Mesodermal cell (in vitro differentiated cells): ENCODE results near the gene ENTHD1.

ENCODE experiments used
- H3K27ac ChIP-seq: 2 replicates; pipeline ENCODE4 v1.7.0; 2013; ENCODE audit warnings: mild to moderate bottlenecking, low read depth, low read length, moderate library complexity; ENCODE audit not compliant: severe bottlenecking
- H3K36me3 ChIP-seq: 2 replicates; pipeline ENCODE4 v1.7.1; 2013; ENCODE audit warnings: mild to moderate bottlenecking, low read length, moderate library complexity; ENCODE audit not compliant: control insufficient read depth, insufficient read depth
- H3K4me1 ChIP-seq: one replicate; pipeline ENCODE4 v1.7.1; 2013; ENCODE audit warnings: mild to moderate bottlenecking, low read length; ENCODE audit not compliant: insufficient read depth, control insufficient read depth, poor library complexity, severe bottlenecking
- H3K4me3 ChIP-seq: 2 replicates; pipeline ENCODE4 v1.7.0; 2013; ENCODE audit warnings: low read length, control low read depth, mild to moderate bottlenecking; ENCODE audit not compliant: insufficient read depth, poor library complexity, severe bottlenecking; ENCODE audit errors: extremely low read depth
- H3K9me3 ChIP-seq: 2 replicates; pipeline ENCODE4 v1.7.1; 2013; ENCODE audit warnings: mild to moderate bottlenecking, low read length, moderate library complexity; ENCODE audit not compliant: control insufficient read depth
- WGBS, 2 experiments: methylation state at CpG; one replicate each; pipeline ENCODE4 v1.1.5; 2013; ENCODE audit warnings: missing lambda C conversion rate in 2 of 2; ENCODE audit not compliant: insufficient coverage in 2 of 2; 5-methylcytosine and 5-hydroxymethylcytosine counted together

Gene ENTHD1

GRCh38 chr22:39819429-39819828, 74.1 kb downstream of the ENTHD1 start:
- Histone ChIP-seq H3K4me1 (peaks cover 18% of the 10 kb centered on the region), H3K36me3 (no peaks in the 10 kb centered on the region), H3K27ac (no peak overlapping the region), H3K4me3 (no peak overlapping the region), H3K9me3 (no peaks in the 10 kb centered on the region)
- no CpG with 5 or more reads among the region's 2 CpGs for whole genome bisulfite sequencing, 2 experiments

- H3K36me3 ChIP-seq = no peaks in the 10 kb centered on the region
- peak overlapping the region; percentile 30 for H3K27ac ChIP-seq
- 40 to 47% methylated on average over 3 to 5 of the region's 5 CpGs for WGBS, 2 experiments
- no peak overlapping the region for H3K4me3 ChIP-seq
- no peaks in the 10 kb centered on the region for H3K9me3 ChIP-seq
- peaks cover 18% of the 10 kb centered on the region for H3K4me1 ChIP-seq
Observed at GRCh38 chr22:39818094-39818493, 75.5 kb downstream of the ENTHD1 start.

GRCh38 chr22:39815932-39816331, 77.6 kb downstream of the ENTHD1 start:
- no CpG with 5 or more reads among the region's 2 CpGs for WGBS, 2 experiments
- H3K4me1 ChIP-seq = peaks cover 17% of the 10 kb centered on the region
- no peaks in the 10 kb centered on the region for H3K9me3 ChIP-seq
- no peak overlapping the region for H3K4me3 ChIP-seq
- H3K27ac ChIP-seq = no peak overlapping the region
- no peaks in the 10 kb centered on the region for H3K36me3 ChIP-seq

- Histone ChIP-seq H3K4me3 (no peak overlapping the region), H3K4me1 (peaks cover 11% of the 10 kb centered on the region), H3K9me3 (no peaks in the 10 kb centered on the region), H3K36me3 (no peaks in the 10 kb centered on the region), H3K27ac (no peak overlapping the region)
- 60 to 96% methylated on average over 1 to 4 of the region's 4 CpGs for WGBS, 2 experiments
Observed at GRCh38 chr22:39814899-39815298, 78.7 kb downstream of the ENTHD1 start.

GRCh38 chr22:39809772-39810557, 83.6 kb downstream of the ENTHD1 start:
- Histone ChIP-seq H3K36me3 (no peaks in the 10 kb centered on the region), H3K4me3 (no peak overlapping the region), H3K27ac (no peak overlapping the region), H3K4me1 (no peaks in the 10 kb centered on the region), H3K9me3 (no peaks in the 10 kb centered on the region)
- 91% methylated on average over 1 of the region's 4 CpGs; no CpG with 5 or more reads in 1 of the 2 experiments for WGBS, 2 experiments

- H3K9me3 ChIP-seq = no peaks in the 10 kb centered on the region
- H3K4me3 ChIP-seq = no peak overlapping the region
- WGBS, 2 experiments = 60% methylated on average over 1 of the region's 3 CpGs; no CpG with 5 or more reads in 1 of the 2 experiments
- H3K36me3 ChIP-seq = no peaks in the 10 kb centered on the region
- H3K27ac ChIP-seq = no peak overlapping the region
- no peaks in the 10 kb centered on the region for H3K4me1 ChIP-seq
Observed at GRCh38 chr22:39808081-39808480, 85.5 kb downstream of the ENTHD1 start.

- Histone ChIP-seq H3K36me3 (no peaks in the 10 kb centered on the region), H3K9me3 (no peaks in the 10 kb centered on the region), H3K4me1 (no peaks in the 10 kb centered on the region), H3K27ac (no peak overlapping the region), H3K4me3 (no peak overlapping the region)
- WGBS, 2 experiments = no CpG with 5 or more reads among the region's 2 CpGs
Observed at GRCh38 chr22:39806109-39806508, 87.5 kb downstream of the ENTHD1 start.

- no peaks in the 10 kb centered on the region for H3K36me3 ChIP-seq
- 96% methylated on average over 3 of the region's 5 CpGs for WGBS, 2 experiments
- H3K9me3 ChIP-seq = no peaks in the 10 kb centered on the region
- no peak overlapping the region for H3K4me3 ChIP-seq
- no peak overlapping the region for H3K27ac ChIP-seq
- peaks cover 6% of the 10 kb centered on the region for H3K4me1 ChIP-seq
Observed at GRCh38 chr22:39805117-39805516, 88.4 kb downstream of the ENTHD1 start.

- Histone ChIP-seq H3K4me3 (no peak overlapping the region), H3K27ac (no peak overlapping the region), H3K9me3 (peaks cover 15% of the 10 kb centered on the region), H3K36me3 (no peaks in the 10 kb centered on the region), H3K4me1 (peaks cover 6% of the 10 kb centered on the region)
- 82 to 100% methylated on average over 2 to 3 of the region's 4 CpGs for WGBS, 2 experiments
Observed at GRCh38 chr22:39802682-39803081, 90.9 kb downstream of the ENTHD1 start.

- Histone ChIP-seq H3K9me3 (peaks cover 22% of the 10 kb centered on the region), H3K4me3 (no peak overlapping the region), H3K27ac (no peak overlapping the region), H3K36me3 (no peaks in the 10 kb centered on the region), H3K4me1 (peaks cover 6% of the 10 kb centered on the region)
- 87 to 92% methylated on average over 1 to 2 of the region's 2 CpGs for WGBS, 2 experiments
Observed at GRCh38 chr22:39800790-39801520, 92.6 kb downstream of the ENTHD1 start.
